Epithelial cell of esophagus (primary cell): Measurements from ENCODE around the gene AKAP6.

Experiments used
- DNase-seq: peaks from one replicate; pipeline ENCODE4 v3.0.0; 2010; ENCODE audit warnings: low read depth
- H3K4me3 ChIP-seq: 2 replicates; pipeline ENCODE4 v1.5.1; 2011; ENCODE audit warnings: mild to moderate bottlenecking, low read length, control low read depth
- TF ChIP-seq, protein P1 (sequence below): IDR thresholded peaks from 2 replicates; pipeline ENCODE4 v1.5.1; 2011; ENCODE audit warnings: low read depth, mild to moderate bottlenecking, low read length, control low read depth, inconsistent platforms; ENCODE audit not compliant: insufficient read depth; ENCODE audit errors: missing control alignments

AKAP6 gene

DNA sequence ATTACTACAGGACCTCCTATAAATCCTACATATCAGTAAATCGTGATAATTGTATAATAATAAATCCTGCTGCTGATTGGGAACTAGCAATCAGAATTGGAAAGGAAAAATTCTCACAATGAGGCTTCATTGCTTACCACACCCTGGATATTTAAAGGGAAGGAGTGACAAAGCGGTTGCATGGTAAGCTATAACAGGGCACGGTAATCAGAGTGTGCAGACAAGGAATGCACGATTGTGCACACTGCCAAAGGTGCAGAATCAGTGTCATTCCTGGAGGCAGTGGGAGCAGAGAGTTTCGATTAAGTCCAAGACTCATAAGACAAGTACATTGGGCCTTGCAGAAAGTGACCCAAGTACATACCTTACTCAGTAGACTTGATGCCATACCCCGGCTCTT, 332.1 kb downstream of the AKAP6 start:
- H3K4me3 ChIP-seq: no peak overlapping the region
- TF ChIP-seq, protein P1, sequence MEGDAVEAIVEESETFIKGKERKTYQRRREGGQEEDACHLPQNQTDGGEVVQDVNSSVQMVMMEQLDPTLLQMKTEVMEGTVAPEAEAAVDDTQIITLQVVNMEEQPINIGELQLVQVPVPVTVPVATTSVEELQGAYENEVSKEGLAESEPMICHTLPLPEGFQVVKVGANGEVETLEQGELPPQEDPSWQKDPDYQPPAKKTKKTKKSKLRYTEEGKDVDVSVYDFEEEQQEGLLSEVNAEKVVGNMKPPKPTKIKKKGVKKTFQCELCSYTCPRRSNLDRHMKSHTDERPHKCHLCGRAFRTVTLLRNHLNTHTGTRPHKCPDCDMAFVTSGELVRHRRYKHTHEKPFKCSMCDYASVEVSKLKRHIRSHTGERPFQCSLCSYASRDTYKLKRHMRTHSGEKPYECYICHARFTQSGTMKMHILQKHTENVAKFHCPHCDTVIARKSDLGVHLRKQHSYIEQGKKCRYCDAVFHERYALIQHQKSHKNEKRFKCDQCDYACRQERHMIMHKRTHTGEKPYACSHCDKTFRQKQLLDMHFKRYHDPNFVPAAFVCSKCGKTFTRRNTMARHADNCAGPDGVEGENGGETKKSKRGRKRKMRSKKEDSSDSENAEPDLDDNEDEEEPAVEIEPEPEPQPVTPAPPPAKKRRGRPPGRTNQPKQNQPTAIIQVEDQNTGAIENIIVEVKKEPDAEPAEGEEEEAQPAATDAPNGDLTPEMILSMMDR: no peak
- no peak for DNase-seq

DNA sequence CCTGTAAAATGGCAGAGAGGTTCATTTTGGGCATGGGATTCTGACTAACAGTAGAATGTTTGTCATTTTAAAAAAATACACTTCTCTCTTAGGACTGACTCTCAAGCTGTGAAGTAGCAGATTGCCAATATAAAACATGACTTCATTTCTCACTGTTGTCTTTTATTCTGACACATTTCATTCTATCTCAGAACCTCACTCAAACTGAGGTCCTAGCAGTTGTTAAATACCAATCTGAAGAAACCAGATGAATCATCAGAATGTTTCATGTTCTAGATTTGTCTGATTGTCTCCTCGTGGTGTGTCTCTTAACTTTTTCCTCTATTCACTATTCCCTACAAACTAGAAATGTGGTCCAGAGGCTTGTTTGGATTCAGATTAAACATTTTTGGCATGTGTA, 333.1 kb downstream of the AKAP6 start:
- peak; percentile 32 for DNase-seq
- no peak overlapping the region for H3K4me3 ChIP-seq
- TF ChIP-seq, protein P1: no peak

DNA sequence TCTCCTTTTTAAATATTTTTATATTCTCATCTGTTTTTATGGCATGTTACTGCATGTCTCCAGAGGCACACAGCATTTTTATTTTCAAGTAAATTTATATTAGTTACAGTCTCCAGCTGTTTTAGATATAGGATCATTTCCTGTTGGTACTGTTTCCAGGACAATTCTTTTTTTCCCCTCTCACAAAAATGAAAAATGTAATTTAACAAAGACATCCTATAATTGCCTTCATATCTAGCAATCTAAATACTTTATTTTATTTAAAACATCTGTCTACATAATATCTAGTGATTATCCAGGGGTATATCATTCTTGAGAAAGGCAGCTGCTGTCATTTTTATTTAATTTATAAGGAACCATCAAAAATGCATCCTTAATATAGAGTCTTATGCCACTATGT, 337.2 kb downstream of the AKAP6 start:
- TF ChIP-seq, protein P1: no peak
- no peak for DNase-seq
- H3K4me3 ChIP-seq: no peak overlapping the region

DNA sequence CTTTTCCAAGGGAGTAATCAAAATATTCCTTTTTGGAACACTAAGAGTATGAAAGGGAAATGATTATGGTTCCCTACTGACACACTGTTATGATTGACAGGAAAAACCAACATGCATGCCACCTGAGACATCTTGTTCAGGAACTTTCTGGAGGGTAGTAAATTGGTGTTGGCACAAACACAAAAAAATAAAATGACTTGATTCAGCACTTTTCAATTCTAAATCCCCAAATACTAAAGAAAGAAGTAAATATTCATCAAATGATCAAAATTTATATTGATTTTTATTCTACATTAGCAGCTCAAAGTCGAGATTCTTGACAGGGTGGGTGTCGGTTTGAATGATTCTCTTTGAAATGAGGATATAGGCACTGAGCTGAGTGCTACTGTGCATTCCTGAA, 338.2 kb downstream of the AKAP6 start:
- TF ChIP-seq, protein P1: no peak
- H3K4me3 ChIP-seq: no peak overlapping the region
- DNase-seq: no peak

DNA sequence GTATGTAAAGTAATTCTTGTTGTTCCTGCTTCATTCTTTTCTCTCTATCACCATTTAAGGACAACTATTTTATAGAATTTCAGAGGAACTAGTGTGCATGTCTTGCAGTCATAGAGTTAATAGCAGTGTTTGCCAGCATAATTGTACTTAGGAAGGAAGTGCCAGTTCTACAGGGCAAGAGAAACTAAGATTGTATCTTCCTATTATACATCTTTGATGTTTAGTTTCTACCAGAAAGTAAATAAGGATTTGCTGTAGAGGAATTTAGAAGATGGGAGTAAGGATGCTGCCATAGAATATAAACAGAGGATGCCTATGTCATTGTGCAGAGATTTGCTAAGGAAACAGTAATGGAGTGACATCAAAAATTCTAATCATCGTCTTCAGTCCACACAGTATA, 338.7 kb downstream of the AKAP6 start:
- TF ChIP-seq, protein P1: no peak
- DNase-seq: no peak

DNA sequence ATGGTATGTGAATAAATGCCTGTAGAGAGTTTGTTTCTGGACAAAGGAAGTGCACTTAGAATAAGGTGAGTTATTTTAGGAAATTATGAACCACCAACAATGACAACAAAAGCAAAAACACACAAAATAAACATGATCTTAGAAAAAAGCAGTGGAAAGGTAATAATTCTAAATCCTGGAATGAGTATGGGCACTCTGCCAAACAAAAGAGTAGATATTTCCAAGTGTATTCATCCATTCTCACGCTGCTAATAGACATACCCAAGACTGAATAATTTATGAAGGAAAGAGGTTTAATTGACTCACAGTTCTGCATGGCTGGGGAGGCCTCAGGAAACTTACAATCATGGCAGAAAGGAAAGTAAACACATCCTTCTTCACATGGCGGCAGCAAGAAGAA, 340.3 kb downstream of the AKAP6 start:
- TF ChIP-seq, protein P1: no peak
- no peak for DNase-seq
- no peak overlapping the region for H3K4me3 ChIP-seq

More for the DNA sequence above, 338.7 kb downstream of the AKAP6 start:
- no peak overlapping the region for H3K4me3 ChIP-seq

DNA sequence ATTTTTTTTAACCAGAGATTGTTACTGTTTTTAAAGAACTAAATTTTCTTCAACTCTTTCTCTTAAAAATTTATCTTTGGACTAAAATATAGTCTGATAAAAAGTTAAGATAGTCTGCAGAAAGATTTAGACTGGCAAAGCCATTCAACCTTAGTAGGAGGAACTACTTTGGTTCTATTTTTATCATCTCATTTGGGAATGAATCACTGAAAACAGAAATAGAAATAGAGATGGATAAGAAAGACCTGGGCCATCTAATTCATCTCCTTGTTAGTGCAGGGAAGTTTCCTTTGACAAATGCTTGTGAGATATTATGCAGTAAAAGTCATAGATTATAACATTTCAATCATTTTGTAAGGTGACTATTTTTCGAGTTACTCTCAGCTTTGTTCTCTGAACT, 346.3 kb downstream of the AKAP6 start:
- DNase-seq: no peak

More for the DNA sequence above, 346.3 kb downstream of the AKAP6 start:
- no peak overlapping the region for H3K4me3 ChIP-seq
- TF ChIP-seq, protein P1: no peak
